Hepatic stellate cell (primary cell): Measurements from ENCODE around the gene IDI2.

Experiments used
- DNase-seq: peaks from one replicate; pipeline ENCODE4 v3.0.0; 2011; ENCODE audit warnings: low spot score

Gene IDI2

GRCh38 chr10:980468-981093 lies 45.1 kb downstream of the IDI2 start:
- no peak for DNase-seq

GRCh38 chr10:978826-979421 lies 46.7 kb downstream of the IDI2 start:
- no peak for DNase-seq

GRCh38 chr10:976316-976715 lies 49.3 kb downstream of the IDI2 start:
- no peak for DNase-seq

GRCh38 chr10:974785-975074 lies 50.9 kb downstream of the IDI2 start:
- DNase-seq: no peak

- DNase-seq: no peak
Measured at GRCh38 chr10:974038-974784, 51.4 kb downstream of the IDI2 start.

- no peak for DNase-seq
Measured at GRCh38 chr10:972763-973162, 52.9 kb downstream of the IDI2 start.

GRCh38 chr10:971613-972012 lies 54.0 kb downstream of the IDI2 start:
- no peak for DNase-seq

GRCh38 chr10:971150-971542 lies 54.5 kb downstream of the IDI2 start:
- DNase-seq: no peak

- peak; percentile 34 for DNase-seq
Measured at GRCh38 chr10:970311-971149, 55.1 kb downstream of the IDI2 start.

- DNase-seq: no peak
Measured at GRCh38 chr10:969473-970150, 56.0 kb downstream of the IDI2 start.
